DND-41 (cell line): Measurements from ENCODE around the gene SIDT1.

Source experiments
- ATAC-seq: fragments of 200-7000 bp; cut with Tn5 transposase; 3 replicates; pipeline ENCODE4 v1.9.1; 2021; ENCODE audit warnings: low read depth; ENCODE audit not compliant: insufficient read depth
- DNase-seq: peaks from one replicate; pipeline ENCODE4 v3.0.0-alpha.2; 2020
- H2AFZ ChIP-seq: 2 replicates; pipeline ENCODE4 v1.6.0; 2012; ENCODE audit warnings: low read depth, low read length
- H3K27ac ChIP-seq: 2 replicates; pipeline ENCODE4 v1.5.1; 2012; ENCODE audit warnings: low read length, inconsistent platforms
- H3K27me3 ChIP-seq: fragments of 200-600 bp; sonication (generic); 2 replicates; pipeline ENCODE4 v1.6.0; 2012; ENCODE audit warnings: low read length, mild to moderate bottlenecking, inconsistent platforms; ENCODE audit not compliant: insufficient read depth, poor library complexity
- H3K36me3 ChIP-seq: 2 replicates; pipeline ENCODE4 v1.5.1; 2012; ENCODE audit warnings: low read length, inconsistent platforms; ENCODE audit not compliant: insufficient read depth
- H3K4me1 ChIP-seq: 2 replicates; pipeline ENCODE4 v1.5.1; 2012; ENCODE audit warnings: mild to moderate bottlenecking, low read length; ENCODE audit not compliant: insufficient read depth
- H3K4me2 ChIP-seq: 2 replicates; pipeline ENCODE4 v1.6.0; 2012; ENCODE audit warnings: mild to moderate bottlenecking, moderate library complexity, low read length, inconsistent platforms; ENCODE audit not compliant: insufficient read depth
- H3K4me3 ChIP-seq, 2 experiments: fragments of 200-600 bp in 1 of 2; shearing (Covaris generic) in 1 of 2; 2 replicates each; pipeline ENCODE4 v1.5.1; 2012 to 2016; ENCODE audit warnings: inconsistent platforms in 2 of 2, low read length in 2 of 2, mild to moderate bottlenecking in 2 of 2, low read depth in 1 of 2, moderate library complexity in 1 of 2
- H3K79me2 ChIP-seq: 2 replicates; pipeline ENCODE4 v1.6.0; 2012; ENCODE audit warnings: low read length, inconsistent platforms; ENCODE audit not compliant: insufficient read depth
- H3K9ac ChIP-seq: 2 replicates; pipeline ENCODE4 v1.6.0; 2012; ENCODE audit warnings: low read depth, mild to moderate bottlenecking, inconsistent platforms, low read length, moderate library complexity
- H3K9me3 ChIP-seq: 2 replicates; pipeline ENCODE4 v1.5.1; 2012; ENCODE audit warnings: low read length, moderate library complexity, mild to moderate bottlenecking, inconsistent platforms; ENCODE audit not compliant: insufficient read depth, severe bottlenecking
- H4K20me1 ChIP-seq: 2 replicates; pipeline ENCODE4 v1.6.0; 2012; ENCODE audit warnings: low read length; ENCODE audit not compliant: insufficient read depth
- CTCF ChIP-seq: IDR thresholded peaks from 2 replicates; pipeline ENCODE4 v1.5.1; 2012; ENCODE audit warnings: borderline replicate concordance, low read length, moderate library complexity, mild to moderate bottlenecking; ENCODE audit not compliant: poor library complexity, severe bottlenecking; ENCODE audit errors: extremely low read depth
- EZH2 ChIP-seq: IDR thresholded peaks from 3 replicates; pipeline ENCODE4 v1.6.1; 2012; ENCODE audit warnings: borderline replicate concordance, low read depth, mild to moderate bottlenecking, moderate library complexity, low read length, inconsistent platforms; ENCODE audit not compliant: severe bottlenecking

SIDT1 gene

GRCh38 chr3:113557374-113557773, 25.0 kb downstream of the SIDT1 start:
- H3K27ac ChIP-seq = no peak overlapping the region
- no peaks in the 10 kb centered on the region for H3K4me1 ChIP-seq
- H3K27me3 ChIP-seq = no peaks in the 10 kb centered on the region
- no peak overlapping the region for H2AFZ ChIP-seq
- no peak overlapping the region for H3K9ac ChIP-seq
- ATAC-seq (no peak), DNase-seq (no peak)
- H3K4me3 ChIP-seq = no peak overlapping the region
- no peaks in the 10 kb centered on the region for H3K36me3 ChIP-seq
- no peaks in the 10 kb centered on the region for H3K79me2 ChIP-seq
- TF ChIP-seq CTCF (no peak), EZH2 (no peak)
- H3K4me2 ChIP-seq = no peak overlapping the region
- no peaks in the 10 kb centered on the region for H3K9me3 ChIP-seq
- no peaks in the 10 kb centered on the region for H4K20me1 ChIP-seq

- DNase-seq (no peak), ATAC-seq (no peak)
- TF ChIP-seq EZH2 (no peak), CTCF (no peak)
- no peaks in the 10 kb centered on the region for H3K27me3 ChIP-seq
- H3K4me3 ChIP-seq = no peak overlapping the region
- H2AFZ ChIP-seq = no peak overlapping the region
- H3K79me2 ChIP-seq = no peaks in the 10 kb centered on the region
- no peak overlapping the region for H3K9ac ChIP-seq
- no peak overlapping the region for H3K4me2 ChIP-seq
- no peaks in the 10 kb centered on the region for H4K20me1 ChIP-seq
- no peaks in the 10 kb centered on the region for H3K4me1 ChIP-seq
- no peaks in the 10 kb centered on the region for H3K9me3 ChIP-seq
- no peak overlapping the region for H3K27ac ChIP-seq
- no peaks in the 10 kb centered on the region for H3K36me3 ChIP-seq
These were observed 26.7 kb downstream of the SIDT1 start for GRCh38 chr3:113559009-113559408.

DNA sequence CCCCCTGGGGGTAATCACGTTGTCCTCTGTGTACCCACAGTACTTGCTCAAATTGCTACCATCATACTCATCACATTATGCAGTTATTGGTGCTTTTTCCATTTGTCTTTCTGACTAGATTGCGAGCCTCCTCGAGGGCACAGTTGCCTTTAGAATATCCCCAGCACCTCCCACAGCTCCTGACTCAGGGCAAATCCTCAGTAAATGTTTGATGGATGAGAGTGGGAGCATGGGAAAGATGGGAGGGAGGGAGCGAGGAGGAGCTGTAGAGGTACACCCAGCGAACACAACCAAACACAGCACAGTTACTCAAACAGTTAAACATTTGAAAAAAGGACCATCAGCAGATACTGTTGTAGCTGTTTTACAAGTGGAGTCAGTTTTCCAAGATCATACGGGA, 27.9 kb downstream of the SIDT1 start:
- H3K4me3 ChIP-seq = no peak overlapping the region
- TF ChIP-seq CTCF (no peak), EZH2 (no peak)
- H4K20me1 ChIP-seq = no peaks in the 10 kb centered on the region
- H3K9ac ChIP-seq = no peak overlapping the region
- H3K9me3 ChIP-seq = no peaks in the 10 kb centered on the region
- H3K27ac ChIP-seq = no peak overlapping the region
- H3K27me3 ChIP-seq = no peaks in the 10 kb centered on the region
- no peaks in the 10 kb centered on the region for H3K4me1 ChIP-seq
- ATAC-seq (no peak), DNase-seq (no peak)
- no peaks in the 10 kb centered on the region for H3K79me2 ChIP-seq
- no peak overlapping the region for H3K4me2 ChIP-seq
- no peaks in the 10 kb centered on the region for H3K36me3 ChIP-seq
- H2AFZ ChIP-seq = no peak overlapping the region
